Transverse colon (tissue), 4 donors: ENCODE measurements around the gene GLT8D2. TPM values are rescaled to one million over a fixed set of nuclear protein-coding genes. Genes with fewer than 3 reads are reported as not detected.

Experiments
- DNase-seq: peaks from one replicate; pipeline ENCODE4 v3.0.0-alpha.2; 2019
- H3K27ac ChIP-seq, 4 donors: fragments of 200-600 bp; sonication (generic); 2 replicates each; pipeline ENCODE4 v1.5.1; 2016 to 2018; ENCODE audit warnings: inconsistent platforms in 4 of 4
- H3K27me3 ChIP-seq: fragments of 200-600 bp; sonication (generic); 2 replicates; pipeline ENCODE4 v1.5.1; 2017; ENCODE audit warnings: inconsistent platforms
- H3K36me3 ChIP-seq, 4 donors: fragments of 200-600 bp; sonication (generic); 2 replicates each; pipeline ENCODE4 v1.5.1; 2017 to 2019; ENCODE audit warnings: inconsistent platforms in 4 of 4
- H3K4me1 ChIP-seq, 4 donors: fragments of 200-600 bp; sonication (generic); 2 replicates each; pipeline ENCODE4 v1.5.1; 2017 to 2020; ENCODE audit warnings: inconsistent platforms in 4 of 4
- H3K4me3 ChIP-seq, 4 donors: fragments of 200-600 bp; sonication (generic); 1 replicate in 1 of 4; 2 replicates in 3 of 4; pipeline versions ENCODE4 v1.5.1 to v1.6.1; 2017 to 2019; ENCODE audit warnings: inconsistent platforms in 4 of 4
- H3K9me3 ChIP-seq, 2 donors: fragments of 200-600 bp; sonication (generic); 2 replicates each; pipeline ENCODE4 v1.5.1; 2017 to 2019; ENCODE audit warnings: inconsistent platforms in 2 of 2
- EP300 ChIP-seq: sonication (generic); formaldehyde crosslinking; IDR thresholded peaks from one replicate; pipeline ENCODE4 v1.6.1; 2017; ENCODE audit warnings: antibody characterized with exemption, low read depth
- POLR2A ChIP-seq: fragments of 450-650 bp; IDR thresholded peaks from one replicate; pipeline ENCODE4 v1.6.1; 2016; ENCODE audit warnings: antibody characterized with exemption, mild to moderate bottlenecking, moderate library complexity
- POLR2AphosphoS5 ChIP-seq, 3 donors: sonication (generic); formaldehyde crosslinking; IDR thresholded peaks; one replicate each; pipeline ENCODE4 v1.6.1; 2016; ENCODE audit warnings: antibody characterized with exemption in 3 of 3
- WGBS, 2 donors: methylation state at CpG; one replicate each; pipeline ENCODE4 v1.1.5; 2018; ENCODE audit warnings: low coverage in 1 of 2; 5-methylcytosine and 5-hydroxymethylcytosine counted together
- in situ Hi-C, 4 donors: fragments of 200-750 bp; cut with MboI; loops; one replicate each; pipeline versions ENCODE4 v1.15.0 to v1.15.1; 2017; ENCODE audit warnings: low sequenced_read_pairs in 3 of 4, low pct_ligation_motif_present in 1 of 4, low pct_unique_long_range_greater_than_20kb in 1 of 4
- intact Hi-C: fragments of 100-400 bp; cut with DNase I; formaldehyde crosslinking; loops from one replicate; pipeline ENCODE4 v1.15.1; 2023; ENCODE audit warnings: low total_unique reads
- total RNA-seq, 4 donors: library from RNA; depleted of rRNA; stranded (reverse); fragments of >200 nt; gene quantifications; one replicate each; pipeline ENCODE4 v1.1.0, GENCODE V29; 2016
- TF ChIP-seq, protein P1 (sequence below), 5 experiments: fragments of 200-600 bp in 3 of 5; fragments of 450-650 bp in 2 of 5; sonication (generic) in 3 of 5; IDR thresholded peaks; 1 replicate in 2 of 5; 2 replicates in 3 of 5; pipeline ENCODE4 v1.5.1; 2016 to 2017; ENCODE audit warnings: antibody characterized with exemption in 5 of 5, inconsistent platforms in 3 of 5, mild to moderate bottlenecking in 2 of 5, moderate library complexity in 1 of 5

Gene GLT8D2
- total RNA-seq, 4 donors from 2014 or later: 1.1 to 21.3 (median 3.8) TPM

DNA sequence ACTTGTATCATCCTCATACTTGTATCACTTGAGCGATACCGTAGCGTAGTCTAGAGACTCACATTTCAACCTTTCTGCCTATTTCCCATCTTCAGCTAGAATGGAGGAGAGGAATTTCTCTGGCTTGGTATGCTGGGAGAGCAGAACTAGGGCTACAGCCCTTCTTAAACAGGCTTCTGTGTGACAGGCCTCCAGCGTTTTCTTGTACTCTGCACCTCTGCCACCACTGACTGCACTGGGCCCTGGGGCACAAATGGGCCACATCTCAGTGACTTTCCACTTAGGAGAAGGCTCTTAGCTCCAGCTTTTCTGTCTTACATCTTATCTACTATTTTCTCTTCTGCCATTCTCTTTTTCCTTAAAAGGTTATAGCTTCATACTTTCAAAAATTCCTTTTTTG is 41.1 kb upstream of the GLT8D2 start:
- Histone ChIP-seq H3K27me3 (no peaks in the 10 kb centered on the region), H3K27ac (no peak overlapping the region), H3K36me3 (peaks cover 0 to 54% (median 28%) of the 10 kb centered on the region in 4 donors), H3K4me3 (no peak overlapping the region), H3K4me1 (no peaks in the 10 kb centered on the region), H3K9me3 (no peaks in the 10 kb centered on the region)
- in situ Hi-C loops: no loop called here
- DNase-seq: no peak
- intact Hi-C loops: no loop called here
- TF ChIP-seq, protein P1, sequence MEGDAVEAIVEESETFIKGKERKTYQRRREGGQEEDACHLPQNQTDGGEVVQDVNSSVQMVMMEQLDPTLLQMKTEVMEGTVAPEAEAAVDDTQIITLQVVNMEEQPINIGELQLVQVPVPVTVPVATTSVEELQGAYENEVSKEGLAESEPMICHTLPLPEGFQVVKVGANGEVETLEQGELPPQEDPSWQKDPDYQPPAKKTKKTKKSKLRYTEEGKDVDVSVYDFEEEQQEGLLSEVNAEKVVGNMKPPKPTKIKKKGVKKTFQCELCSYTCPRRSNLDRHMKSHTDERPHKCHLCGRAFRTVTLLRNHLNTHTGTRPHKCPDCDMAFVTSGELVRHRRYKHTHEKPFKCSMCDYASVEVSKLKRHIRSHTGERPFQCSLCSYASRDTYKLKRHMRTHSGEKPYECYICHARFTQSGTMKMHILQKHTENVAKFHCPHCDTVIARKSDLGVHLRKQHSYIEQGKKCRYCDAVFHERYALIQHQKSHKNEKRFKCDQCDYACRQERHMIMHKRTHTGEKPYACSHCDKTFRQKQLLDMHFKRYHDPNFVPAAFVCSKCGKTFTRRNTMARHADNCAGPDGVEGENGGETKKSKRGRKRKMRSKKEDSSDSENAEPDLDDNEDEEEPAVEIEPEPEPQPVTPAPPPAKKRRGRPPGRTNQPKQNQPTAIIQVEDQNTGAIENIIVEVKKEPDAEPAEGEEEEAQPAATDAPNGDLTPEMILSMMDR (IDR thresholded peaks at IDR 0.05): no peak
- TF ChIP-seq EP300: no peak
- TF ChIP-seq POLR2AphosphoS5 (IDR thresholded peaks at IDR 0.05): no peak
- TF ChIP-seq POLR2A: no peak
- 93% methylated on average over 3 to 4 of the region's 4 CpGs for WGBS, 2 donors

DNA sequence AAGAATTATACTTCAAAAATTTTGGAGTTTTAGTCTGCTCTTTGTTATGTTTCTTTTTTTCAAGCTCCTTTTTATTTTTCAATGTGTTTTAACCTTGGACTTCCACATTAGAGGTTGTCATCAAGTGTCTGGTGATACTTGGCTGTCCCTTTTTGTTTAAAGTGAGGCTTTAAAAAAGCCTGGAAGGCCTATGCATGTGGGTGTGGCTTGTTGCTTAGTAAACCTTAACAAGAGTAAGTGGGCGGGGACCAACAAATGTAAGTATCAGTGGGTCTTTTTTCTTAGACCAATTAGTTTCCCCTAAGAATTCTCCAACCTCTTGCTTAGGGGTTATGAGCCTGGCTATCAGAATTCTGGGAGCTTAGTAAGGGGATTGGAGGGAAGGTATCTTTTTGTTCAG is 40.7 kb upstream of the GLT8D2 start:
- Histone ChIP-seq H3K9me3 (no peaks in the 10 kb centered on the region), H3K36me3 (peaks cover 0 to 58% (median 26%) of the 10 kb centered on the region in 4 donors), H3K4me3 (no peak overlapping the region), H3K4me1 (no peaks in the 10 kb centered on the region), H3K27ac (no peak overlapping the region), H3K27me3 (no peaks in the 10 kb centered on the region)
- WGBS, 2 donors: 95 to 100% methylated on average over 1 of the region's 1 CpG
- intact Hi-C loops: no loop called here
- no peak for TF ChIP-seq POLR2AphosphoS5 (IDR thresholded peaks at IDR 0.05)
- no peak for TF ChIP-seq EP300
- TF ChIP-seq, protein P1 (IDR thresholded peaks at IDR 0.05): no peak
- no peak for TF ChIP-seq POLR2A
- DNase-seq: no peak
- in situ Hi-C loops: no loop called here

DNA sequence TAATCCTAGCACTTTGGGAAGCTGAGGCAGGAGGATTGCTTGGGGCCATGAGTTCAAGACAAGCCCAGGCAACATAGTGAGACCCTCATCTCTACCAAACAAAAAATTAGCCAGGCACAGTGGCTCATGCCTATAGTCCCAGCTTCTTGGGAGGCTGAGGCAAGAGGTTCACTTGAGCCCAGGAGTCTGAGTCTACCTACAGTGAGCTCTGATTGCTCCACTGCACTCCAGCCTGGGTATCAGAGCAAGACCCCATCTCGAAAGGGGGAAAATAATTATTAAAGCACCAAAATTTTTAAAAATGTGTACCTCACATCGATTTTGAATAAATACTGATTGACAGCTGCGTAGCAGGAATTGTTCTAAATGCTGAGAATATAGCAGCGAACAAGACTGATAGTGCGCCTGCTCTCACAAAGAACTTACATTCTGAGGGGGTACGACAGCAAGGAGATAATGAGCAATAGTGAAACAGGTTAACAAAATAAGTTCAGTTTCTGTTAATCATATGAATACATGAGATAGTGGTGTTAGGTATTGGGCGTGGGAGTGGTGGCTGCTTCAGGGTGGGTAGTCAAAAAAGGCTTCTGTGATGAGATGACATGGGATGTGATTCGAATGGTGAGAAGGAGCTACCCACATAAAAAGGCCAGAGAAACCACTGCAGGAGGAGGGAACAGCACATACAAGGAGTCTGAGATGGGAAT is 33.9 kb upstream of the GLT8D2 start:
- 79 to 88% methylated on average over 8 of the region's 8 CpGs for WGBS, 2 donors
- no peak for DNase-seq
- Histone ChIP-seq H3K4me1 (no peaks in the 10 kb centered on the region), H3K4me3 (no peak overlapping the region), H3K27ac (no peak overlapping the region), H3K36me3 (peaks cover 0 to 48% (median 22%) of the 10 kb centered on the region in 4 donors), H3K9me3 (no peaks in the 10 kb centered on the region), H3K27me3 (no peaks in the 10 kb centered on the region)
- in situ Hi-C loops: no loop called here
- intact Hi-C loops: no loop called here
- no peak for TF ChIP-seq EP300
- TF ChIP-seq, protein P1 (IDR thresholded peaks at IDR 0.05): no peak
- TF ChIP-seq POLR2AphosphoS5 (IDR thresholded peaks at IDR 0.05): no peak
- no peak for TF ChIP-seq POLR2A

DNA sequence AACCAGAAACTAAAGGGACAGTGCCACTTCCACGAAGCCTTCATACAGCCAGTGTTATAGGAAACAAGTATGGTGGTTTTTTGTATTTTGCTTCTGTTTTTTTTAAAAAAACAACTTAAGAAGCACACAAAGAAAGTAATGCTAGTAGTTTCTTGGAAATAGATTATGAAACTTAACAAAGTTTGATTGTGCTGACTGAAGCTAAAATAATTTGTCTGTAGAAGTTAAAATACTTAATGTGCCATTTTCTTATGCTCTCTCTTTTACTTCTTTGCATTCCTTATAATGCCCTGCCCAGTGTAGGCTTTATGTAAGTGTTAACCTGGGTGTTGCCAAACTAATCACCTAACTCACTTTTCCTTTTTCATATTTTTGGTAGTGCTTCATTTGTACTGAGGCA is 30.8 kb upstream of the GLT8D2 start:
- TF ChIP-seq POLR2A (no peak), EP300 (no peak), POLR2AphosphoS5 (IDR thresholded peaks at IDR 0.05) (no peak)
- Histone ChIP-seq H3K36me3 (peaks cover 0 to 19% (median 10%) of the 10 kb centered on the region in 4 donors), H3K27me3 (no peaks in the 10 kb centered on the region), H3K9me3 (no peaks in the 10 kb centered on the region), H3K4me1 (no peaks in the 10 kb centered on the region), H3K4me3 (no peak overlapping the region), H3K27ac (no peak overlapping the region)
- DNase-seq: no peak
- WGBS, 2 donors: 73 to 75% methylated on average over 1 of the region's 1 CpG
- in situ Hi-C loops (no loop called here), intact Hi-C loops (no loop called here)
